IPS-NIHi7 (cell line): ENCODE results near the gene STX4.

ENCODE experiments used
- DNase-seq: peaks from one replicate; pipeline ENCODE4 v3.0.0; 2012; ENCODE audit warnings: mixed read lengths; ENCODE audit errors: extremely low spot score

STX4 gene, protein sequence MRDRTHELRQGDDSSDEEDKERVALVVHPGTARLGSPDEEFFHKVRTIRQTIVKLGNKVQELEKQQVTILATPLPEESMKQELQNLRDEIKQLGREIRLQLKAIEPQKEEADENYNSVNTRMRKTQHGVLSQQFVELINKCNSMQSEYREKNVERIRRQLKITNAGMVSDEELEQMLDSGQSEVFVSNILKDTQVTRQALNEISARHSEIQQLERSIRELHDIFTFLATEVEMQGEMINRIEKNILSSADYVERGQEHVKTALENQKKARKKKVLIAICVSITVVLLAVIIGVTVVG

DNA sequence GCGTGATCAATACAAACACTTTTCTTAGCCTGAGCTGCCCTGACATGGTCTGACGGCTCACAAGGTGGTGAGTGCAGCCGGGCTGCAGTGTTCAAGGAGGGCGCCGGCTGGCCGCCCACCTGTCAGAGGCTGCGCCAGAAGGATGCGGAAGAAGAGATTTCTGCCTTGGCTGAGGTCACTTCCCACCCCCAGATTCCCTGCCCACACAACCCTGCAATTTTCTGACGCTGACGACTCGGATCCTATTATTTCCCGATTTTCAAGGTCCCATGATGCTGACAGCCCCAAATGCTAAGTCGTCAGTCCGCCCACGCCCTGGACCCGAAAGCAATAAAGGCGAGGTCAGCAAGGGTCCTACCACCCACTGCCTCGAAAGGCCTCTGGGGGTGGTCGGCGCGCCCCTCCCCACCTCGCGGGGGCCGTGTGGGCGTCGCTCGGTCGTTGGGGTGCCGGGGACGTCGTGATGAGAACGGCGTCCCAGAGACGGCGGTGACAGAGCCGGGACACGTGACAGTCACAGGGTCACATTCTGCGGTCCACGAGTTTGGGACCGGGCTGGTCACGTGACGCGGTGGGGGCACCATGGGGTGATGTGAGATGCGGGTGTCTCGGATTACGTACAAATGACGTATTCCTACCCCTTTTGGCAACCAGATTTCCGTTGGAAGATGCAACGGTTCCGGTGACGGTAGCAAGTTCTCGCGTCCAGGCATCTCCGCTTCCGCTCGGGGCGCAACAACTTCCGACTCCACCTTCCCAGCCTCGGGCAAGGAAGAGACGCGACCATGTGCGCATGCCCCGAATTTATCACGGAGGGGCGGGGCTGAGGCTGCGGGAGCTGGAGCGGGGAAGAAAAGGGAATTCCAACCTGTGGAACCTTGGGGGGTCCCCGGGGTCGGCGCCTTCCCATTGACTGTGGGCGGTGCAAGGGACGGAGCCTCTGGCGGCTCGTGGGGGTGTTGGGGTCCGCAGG is at the start of gene STX4:
Gene STX4 (plus strand): TSS at position 823 of the 973 bp plus-strand sequence. CDS start 248 bp downstream, outside the sequence.
- DNase-seq, result peak; percentile 94

DNA sequence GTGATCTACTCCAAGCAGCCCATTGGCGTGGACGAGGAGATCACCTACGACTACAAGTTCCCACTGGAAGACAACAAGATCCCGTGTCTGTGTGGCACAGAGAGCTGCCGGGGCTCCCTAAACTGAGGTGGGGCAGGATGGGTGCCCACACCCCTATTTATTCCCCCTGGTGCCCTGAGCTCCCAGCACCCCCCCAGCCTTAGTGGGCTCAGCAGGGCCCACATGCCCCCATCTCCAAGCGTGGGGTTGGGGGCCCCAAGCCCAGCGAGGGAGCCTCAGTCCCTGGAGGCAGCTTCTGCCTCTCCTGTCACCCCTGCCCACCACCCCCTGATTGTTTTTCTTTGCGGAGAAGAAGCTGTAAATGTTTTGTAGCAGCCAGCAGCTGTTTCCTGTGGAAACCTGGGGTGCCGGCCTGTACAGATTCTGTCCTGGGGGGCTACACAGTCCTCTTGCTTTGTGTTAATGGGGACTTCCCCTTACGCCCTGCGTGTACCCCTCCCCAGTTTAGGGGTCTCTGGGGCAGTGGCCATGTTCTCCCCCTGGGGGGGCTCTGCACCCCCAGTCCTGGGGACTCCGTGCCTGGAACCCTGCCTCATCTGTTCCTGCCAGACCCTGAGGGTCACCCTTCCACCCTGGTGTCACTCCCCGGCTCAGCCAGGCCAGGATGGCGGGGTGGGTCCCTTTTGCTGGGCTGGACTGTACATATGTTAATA is 49.3 kb upstream of the STX4 start:
- DNase-seq, result no peak

DNA sequence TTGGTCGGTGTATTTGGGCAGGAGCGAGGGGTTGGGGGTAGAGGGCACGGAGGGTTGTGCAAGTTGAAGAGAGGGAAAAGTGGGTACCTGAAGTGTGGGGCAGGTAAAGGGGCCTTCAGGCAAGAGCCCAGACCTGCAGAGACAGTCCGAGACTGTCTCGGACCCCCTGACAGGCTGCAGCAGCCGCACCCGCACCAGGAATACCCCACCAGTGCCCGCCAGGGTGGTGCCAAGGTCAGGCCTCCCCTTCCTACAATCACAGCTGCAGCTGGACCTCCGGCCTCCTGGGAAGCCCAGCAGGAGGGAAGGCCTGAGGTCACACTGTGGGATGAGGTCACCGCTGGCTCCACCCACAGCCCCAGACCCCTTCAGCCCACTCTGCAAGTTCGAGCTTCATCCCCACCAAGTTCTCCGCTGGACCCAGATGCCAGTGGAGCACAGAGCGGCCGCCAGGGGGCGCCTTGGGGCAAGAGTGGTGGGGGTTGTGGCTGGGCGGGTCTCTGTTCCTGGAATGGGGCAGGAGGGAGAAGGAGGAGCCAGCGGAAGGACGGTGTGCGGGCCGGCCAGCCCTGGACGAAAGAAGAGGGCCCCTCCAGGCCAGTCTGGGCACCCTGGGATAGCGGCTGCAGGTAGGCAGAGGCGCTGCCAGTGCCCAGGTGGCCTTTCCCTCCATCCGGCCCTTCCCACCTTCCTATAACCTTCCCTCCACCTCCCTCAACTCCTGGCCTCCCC is 48.5 kb upstream of the STX4 start, which contains the start of gene HSD3B7:
Gene HSD3B7 (plus strand): TSS at position 539 of the 732 bp plus-strand sequence. CDS start 452 bp downstream, outside the sequence.
- peak; percentile 97 for DNase-seq

DNA sequence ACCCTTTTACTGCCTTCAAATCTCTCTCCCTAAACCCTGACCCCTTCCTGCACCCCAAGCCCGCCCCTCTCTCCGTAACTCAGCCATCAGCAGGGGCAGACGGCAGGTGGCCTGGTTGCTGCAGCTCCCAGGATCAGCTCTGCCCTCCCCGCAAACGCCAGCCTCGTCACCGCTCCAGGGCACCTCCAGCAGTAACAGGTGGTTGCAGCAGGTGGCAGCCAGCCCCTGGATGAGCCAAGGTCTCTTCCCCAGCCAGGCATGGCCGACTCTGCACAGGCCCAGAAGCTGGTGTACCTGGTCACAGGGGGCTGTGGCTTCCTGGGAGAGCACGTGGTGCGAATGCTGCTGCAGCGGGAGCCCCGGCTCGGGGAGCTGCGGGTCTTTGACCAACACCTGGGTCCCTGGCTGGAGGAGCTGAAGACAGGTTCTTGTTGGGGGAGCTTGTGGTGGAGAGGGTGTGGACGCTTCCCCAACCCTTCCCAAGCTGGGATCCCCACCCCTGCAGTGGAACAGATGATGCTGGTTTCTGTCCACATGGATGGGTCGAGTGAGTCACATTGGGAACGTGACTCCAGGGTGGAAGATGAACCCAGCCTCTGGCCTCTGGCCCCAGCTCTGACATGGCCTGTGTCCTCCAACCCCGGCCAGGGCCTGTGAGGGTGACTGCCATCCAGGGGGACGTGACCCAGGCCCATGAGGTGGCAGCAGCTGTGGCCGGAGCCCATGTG is 47.8 kb upstream of the STX4 start:
- DNase-seq, result peak; percentile 78

DNA sequence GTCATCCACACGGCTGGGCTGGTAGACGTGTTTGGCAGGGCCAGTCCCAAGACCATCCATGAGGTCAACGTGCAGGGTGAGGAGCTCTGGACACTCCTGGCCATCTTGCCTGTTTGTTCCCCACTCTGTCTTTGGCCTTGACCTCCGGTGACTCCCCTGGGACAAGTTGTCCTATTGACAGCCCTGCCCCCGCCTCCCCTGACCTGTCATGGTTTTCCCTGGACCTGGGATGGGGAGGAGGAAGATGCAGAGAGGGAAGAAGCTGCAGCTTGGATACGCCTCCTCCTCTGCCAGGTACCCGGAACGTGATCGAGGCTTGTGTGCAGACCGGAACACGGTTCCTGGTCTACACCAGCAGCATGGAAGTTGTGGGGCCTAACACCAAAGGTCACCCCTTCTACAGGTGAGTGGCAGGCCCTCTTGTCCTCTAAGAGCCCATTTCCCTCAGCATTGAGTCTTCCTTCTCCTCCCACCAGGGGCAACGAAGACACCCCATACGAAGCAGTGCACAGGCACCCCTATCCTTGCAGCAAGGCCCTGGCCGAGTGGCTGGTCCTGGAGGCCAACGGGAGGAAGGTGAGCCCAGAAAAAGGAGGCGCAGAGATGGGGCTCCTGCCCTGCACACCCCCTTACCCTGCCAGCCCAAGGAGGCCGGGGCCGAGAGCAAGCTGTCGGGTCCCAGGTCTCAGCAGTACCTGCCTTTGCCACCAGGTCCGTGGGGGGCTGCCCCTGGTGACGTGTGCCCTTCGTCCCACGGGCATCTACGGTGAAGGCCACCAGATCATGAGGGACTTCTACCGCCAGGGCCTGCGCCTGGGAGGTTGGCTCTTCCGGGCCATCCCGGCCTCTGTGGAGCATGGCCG is 47.0 kb upstream of the STX4 start:
- DNase-seq, result no peak

DNA sequence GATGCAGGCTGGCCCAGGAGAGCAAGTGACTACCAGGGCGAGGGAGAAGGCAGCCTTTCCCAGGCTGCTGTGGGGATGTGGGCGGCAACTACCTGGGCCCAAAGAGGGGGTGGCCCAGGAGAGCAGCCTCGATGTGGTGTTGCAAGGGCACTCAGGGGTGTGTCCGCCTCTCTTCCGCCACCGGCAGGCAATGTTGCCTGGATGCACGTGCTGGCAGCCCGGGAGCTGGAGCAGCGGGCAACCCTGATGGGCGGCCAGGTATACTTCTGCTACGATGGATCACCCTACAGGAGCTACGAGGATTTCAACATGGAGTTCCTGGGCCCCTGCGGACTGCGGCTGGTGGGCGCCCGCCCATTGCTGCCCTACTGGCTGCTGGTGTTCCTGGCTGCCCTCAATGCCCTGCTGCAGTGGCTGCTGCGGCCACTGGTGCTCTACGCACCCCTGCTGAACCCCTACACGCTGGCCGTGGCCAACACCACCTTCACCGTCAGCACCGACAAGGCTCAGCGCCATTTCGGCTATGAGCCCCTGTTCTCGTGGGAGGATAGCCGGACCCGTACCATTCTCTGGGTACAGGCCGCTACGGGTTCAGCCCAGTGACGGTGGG is 45.7 kb upstream of the STX4 start:
- DNase-seq, result no peak

DNA sequence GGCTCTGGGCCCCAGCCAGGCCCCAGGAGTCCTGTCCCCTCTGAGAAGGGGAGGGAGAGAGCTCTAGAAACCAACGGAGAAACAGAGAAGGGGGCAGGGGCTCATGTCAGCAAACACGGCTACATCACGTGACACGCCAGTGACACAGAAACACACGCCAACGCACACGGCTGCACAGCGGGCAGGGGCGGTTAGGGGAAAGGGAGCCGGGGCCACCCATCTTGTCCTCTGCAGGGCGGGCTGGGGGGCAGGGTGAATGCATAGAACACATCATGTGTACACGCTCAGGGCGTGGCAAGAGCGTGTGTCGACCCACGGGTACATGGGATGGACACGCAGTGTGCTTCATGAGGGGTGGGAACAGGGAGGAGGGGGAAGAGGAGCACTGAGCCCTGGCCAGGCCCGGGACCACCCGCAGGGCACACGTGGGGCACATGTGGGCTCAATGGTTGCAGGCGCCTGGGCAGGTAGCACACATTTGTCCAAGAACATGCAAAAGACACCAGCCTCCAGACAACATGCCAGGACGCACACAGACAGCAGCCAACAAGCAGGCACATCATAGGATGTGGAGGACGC is 43.8 kb upstream of the STX4 start:
- DNase-seq, result no peak

DNA sequence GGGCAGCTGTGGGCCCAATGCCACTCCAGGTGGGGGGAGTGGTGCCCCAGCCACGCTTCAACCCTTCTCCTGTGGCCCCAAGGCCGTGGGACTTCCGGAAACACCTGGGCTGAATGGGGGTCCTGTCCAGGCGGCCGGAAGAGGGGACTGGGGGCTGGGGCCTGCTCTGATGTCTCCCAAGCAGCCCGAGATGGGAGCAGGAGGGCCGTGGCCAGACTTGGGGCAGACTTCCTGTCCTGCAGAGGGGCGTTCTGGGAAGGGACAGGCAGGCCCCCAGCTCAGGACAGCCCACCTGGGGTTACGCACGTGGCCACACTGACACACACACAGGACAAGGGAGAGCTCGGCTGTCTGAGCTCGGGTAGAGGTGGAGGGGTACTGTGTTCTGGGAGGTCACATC is 43.3 kb upstream of the STX4 start:
- DNase-seq, result no peak

DNA sequence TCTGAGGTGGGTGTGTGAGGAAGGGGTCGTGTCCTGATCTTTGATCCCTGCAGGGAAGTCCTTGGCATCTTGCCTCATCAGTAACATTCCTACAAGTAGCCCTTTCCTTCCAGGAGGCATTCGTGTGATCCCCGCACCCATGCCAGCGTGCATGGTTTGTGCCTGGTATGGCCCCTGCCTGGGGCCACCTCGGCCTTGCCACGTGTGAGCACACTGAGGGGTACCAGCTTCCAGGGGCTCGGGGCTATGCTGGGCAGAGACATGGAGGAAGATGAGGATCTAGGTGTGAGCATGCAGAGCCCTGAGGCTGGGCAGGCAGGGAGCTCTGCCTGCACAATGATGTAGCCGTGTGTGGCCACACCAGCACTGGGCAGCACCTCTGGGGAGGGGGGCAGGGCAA is 42.3 kb upstream of the STX4 start:
- no peak for DNase-seq

DNA sequence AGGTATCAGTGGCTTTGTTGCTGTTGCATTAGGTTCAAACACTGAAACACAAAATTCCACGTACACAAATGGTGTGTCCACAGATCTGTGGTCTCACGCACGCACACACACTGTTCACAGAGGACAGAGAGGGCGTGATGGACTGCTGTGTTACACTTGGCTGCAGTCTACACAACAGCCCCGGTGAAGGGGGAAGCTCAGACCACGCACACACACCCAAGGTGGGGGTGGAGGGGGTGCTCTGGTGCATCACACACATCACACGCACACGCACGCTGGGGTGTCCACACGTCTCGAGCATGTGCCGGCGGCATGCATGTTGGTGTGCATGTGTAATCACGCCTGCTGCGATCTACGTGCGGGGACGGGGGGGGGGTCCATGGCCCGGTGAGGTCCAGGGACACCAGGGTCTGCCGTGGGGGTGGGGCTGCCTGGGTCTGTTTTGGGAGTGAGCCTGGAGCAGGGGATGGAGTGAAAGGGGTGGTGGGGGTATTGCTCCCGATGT is 41.0 kb upstream of the STX4 start:
- no peak for DNase-seq

DNA sequence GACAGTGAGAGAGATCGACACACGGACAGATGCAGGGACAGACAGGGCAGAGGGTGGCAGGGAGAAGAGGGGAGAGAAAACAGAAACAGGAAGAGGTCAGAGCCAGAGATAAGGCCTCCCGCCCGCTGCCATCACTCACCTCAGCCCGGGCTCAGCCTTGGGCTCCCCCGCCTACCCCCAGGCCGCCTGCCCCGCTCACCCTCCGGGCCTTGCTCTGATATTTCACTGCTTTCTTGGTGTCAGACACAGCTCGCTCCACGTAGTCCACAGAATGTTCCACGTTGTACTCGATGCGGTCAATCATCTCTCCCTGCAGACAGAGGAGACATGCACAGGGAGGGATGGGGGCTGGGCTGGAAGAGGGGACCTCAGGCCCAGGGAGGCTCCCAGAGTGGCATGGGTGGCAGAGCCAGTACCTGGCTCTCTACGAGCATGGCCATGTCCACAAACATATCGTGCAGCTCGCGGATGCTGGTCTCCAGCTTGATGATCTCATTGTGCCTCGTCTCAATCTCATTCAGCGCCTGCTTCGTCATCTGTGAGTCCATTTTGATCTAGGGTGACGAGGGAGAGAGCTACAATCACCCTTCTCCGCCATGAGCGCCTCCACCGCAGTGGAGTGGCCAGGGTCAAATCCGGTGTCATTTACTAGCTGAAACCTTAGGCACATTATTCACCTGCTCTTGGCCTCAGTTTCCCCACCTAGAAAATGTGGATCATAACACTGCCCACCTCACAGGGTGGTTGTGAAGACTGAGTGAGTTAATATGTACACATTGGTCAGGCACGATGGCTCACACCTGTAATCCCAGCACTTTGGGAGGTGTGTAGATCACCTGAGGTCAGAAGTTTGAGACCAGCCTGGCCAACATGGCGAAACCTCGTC is 40.2 kb upstream of the STX4 start:
- no peak for DNase-seq

DNA sequence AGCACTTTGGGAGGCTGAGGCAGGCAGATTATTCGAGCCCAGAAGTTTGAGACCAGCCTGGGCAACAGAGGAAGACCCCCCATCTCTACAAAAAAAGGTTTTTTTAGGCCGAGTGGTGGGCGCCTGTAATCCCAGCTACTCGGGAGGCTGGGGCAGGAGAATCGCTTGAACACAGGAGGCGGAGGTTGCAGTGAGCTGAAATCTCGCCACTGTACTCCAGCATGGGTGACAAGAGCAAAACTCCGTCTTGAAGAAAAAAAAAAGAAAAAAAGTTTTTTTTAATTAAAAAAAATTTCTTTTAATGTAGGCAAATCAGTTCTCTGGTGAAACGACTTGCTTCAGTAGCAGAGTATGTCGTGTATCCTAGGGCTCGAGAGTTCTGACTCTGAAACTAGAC is 37.4 kb upstream of the STX4 start:
- DNase-seq, result no peak

DNA sequence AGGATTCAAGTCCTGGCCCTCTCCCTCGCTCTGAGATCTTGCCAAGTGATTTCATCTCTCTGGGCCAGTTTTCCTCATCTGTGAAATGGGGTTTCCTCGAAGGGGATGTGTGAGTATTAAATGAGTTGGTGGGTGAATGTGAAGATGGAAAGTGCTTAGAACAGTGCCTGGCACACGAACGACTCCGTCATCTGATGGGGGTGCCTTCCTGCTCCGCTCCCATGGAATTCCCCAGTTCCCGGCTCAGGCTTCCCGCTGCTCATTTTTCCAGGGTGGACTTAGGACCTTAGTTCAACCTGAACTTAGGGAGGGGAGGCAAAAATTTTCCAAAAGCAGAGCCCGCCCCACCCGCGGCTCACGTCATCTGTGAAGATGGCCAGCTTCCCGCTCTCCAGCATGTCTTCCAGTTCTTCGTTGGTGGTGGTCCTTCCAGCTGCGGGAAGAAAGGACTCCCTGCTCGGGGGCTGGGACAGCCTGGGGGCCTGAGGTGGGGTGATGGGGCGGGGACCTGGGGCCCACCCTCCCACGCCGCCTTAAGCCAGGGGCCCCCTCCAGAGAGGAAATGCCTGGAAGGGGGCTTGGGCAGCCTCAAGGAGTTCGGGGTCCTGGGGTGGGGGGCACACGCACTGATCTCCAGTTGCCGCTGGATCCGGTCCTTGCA is 36.9 kb upstream of the STX4 start:
- DNase-seq, result no peak

DNA sequence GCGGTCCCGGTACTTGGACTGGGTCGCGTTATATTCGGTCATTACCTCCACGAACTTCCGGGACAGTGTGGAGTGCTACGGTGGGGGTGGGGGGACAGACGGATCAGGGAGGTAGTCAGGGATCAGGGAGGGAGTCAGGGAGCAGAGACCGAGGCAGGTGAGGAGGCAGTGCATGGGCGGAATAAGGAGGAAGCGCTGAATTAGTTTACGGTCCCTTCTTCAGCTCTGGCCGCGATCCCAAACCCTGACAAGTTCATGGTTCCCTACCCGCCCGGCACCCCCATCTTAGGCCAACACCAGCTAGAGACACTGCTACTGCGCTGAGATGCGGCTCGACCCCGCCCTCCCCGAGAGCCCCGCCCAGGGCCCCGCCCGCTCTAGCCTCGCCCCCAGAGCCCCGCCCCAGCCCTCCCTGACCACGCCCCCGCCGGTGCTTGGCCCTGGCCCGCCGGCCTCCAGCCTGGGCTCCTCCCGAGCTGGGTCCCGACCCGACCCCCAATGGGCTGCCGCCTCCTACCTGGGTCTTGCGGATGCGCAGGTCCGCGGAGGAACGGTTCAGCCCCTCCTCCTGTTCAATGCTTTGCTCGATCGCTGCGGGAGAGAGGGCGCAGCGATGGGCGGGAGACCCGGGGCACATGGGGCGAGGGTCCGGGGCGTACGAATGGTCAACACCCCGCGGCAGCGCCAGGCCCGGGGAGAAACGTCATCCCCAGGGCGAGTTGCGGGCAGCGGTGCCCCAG is 36.2 kb upstream of the STX4 start:
- peak; percentile 98 for DNase-seq

DNA sequence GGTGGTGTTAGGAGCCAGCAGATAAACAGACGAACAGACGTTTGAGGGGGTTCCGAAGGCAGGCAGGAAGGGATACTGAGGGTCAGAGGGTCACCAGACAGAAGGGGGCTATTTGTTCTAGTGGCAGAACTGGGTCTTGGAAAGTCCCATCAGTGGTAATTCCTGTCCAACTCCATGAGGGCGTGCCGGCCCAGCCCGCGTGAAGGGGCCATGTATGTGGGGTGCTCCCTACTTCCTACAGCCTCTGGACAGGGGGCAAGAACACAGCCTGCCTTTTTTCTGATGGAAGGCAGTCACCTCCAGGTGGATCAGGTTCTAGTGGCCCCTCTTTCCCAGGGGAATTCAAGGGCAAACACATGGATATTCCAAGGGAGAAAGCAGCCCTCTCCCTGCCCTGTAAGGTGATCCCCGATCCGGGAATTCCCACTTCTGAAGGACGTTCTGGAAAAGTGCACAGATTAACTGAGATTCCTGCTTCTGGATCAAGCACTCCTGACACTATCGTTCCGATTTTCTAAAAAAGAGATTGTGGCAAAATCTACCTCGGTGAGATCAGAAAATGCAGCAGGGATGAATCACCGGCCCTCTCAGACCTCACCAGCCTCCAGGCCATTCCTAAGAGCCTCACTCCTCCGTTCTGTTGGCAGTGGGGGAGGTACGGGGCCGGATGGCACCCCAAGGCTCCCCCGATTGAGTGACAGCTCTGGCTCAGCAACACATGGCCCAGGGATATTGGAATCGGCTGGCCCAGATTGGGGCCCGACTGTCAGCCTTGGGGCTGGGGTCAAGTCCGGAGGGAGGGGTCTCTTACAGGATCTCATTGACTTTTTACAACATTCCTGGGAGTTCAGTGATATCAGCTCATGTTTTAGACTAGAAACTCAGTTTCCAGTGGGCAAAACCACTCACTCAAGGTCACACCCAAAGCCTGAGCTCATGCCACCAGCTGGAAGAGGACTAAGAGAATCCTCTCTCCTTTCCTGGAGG is 35.3 kb upstream of the STX4 start:
- peak; percentile 34 for DNase-seq
